ENCODE data around the gene ASMT. TPM values are rescaled to one million over a fixed set of nuclear protein-coding genes. Genes with fewer than 3 reads are reported as not detected.

The ASMT gene
- total RNA-seq, 4 donors from 2014 or later = not detected

DNA sequence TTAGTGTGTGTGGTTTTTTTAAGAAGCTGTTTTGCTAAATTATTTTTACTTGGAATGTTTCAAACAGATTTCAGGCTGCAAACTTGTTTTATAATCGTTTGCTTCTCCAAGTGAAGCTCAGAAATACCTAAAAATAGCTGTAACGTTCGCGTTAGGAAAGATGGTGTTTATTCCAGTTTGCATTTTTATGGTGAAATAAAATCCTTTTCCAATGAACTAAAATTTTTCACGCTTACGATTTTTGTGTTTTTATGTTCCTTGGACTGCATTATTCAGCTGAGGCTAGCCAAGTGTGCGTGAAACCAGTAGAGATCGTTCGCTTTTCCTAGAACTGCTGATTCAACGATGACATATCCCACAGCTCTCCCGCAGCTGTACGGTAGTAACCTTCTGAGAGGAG, 12.6 kb upstream of the ASMT start:
- no peaks in the 10 kb centered on the region for H3K27me3 ChIP-seq
- no peaks in the 10 kb centered on the region for H3K9me3 ChIP-seq
- H3K4me3 ChIP-seq = no peak overlapping the region
- H3K4me1 ChIP-seq = no peaks in the 10 kb centered on the region
- H3K36me3 ChIP-seq = peaks cover 0 to 55% (median 27%) of the 10 kb centered on the region in 4 donors
- intact Hi-C loops (cut with DNase I; ENCODE audit: low total_unique reads) = no loop called here
- DNase-seq = no peak
- WGBS, 2 donors (ENCODE audit: low coverage in 1 of 2) = 90 to 98% methylated on average over 9 to 12 of the region's 12 CpGs
- TF ChIP-seq POLR2AphosphoS5 (IDR thresholded peaks at IDR 0.05) (no peak), POLR2A (IDR thresholded peaks at IDR 0.05) (no peak), EP300 (IDR thresholded peaks at IDR 0.05; ENCODE audit: low read depth) (no peak)
- TF ChIP-seq, protein P1, sequence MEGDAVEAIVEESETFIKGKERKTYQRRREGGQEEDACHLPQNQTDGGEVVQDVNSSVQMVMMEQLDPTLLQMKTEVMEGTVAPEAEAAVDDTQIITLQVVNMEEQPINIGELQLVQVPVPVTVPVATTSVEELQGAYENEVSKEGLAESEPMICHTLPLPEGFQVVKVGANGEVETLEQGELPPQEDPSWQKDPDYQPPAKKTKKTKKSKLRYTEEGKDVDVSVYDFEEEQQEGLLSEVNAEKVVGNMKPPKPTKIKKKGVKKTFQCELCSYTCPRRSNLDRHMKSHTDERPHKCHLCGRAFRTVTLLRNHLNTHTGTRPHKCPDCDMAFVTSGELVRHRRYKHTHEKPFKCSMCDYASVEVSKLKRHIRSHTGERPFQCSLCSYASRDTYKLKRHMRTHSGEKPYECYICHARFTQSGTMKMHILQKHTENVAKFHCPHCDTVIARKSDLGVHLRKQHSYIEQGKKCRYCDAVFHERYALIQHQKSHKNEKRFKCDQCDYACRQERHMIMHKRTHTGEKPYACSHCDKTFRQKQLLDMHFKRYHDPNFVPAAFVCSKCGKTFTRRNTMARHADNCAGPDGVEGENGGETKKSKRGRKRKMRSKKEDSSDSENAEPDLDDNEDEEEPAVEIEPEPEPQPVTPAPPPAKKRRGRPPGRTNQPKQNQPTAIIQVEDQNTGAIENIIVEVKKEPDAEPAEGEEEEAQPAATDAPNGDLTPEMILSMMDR (IDR thresholded peaks at IDR 0.05) = no peak
- in situ Hi-C loops (cut with MboI; ENCODE audit: low pct_ligation_motif_present in 1 of 4, low pct_unique_long_range_greater_than_20kb in 1 of 4, low sequenced_read_pairs in 3 of 4) = no loop called here
- no peak overlapping the region for H3K27ac ChIP-seq

DNA sequence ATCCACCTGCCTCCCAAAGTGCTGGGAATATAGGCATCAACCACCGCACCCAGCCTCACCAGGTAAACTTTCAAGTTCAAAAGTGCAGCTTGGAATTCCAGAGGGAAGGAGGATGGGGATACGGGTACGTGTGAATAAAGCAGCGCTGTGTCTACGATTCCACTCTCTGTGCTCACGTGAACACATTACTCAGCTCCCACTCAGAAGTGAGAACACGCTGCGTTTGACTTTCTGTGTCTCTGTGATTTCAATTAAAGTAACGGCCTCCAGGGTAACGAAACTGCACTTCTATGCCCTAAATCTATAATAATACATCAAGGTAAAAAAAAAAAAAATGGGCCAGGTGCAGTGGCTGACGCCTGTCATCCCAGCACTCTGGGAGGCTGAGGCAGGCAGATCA, 8.4 kb upstream of the ASMT start:
- WGBS, 2 donors (ENCODE audit: low coverage in 1 of 2) = 95 to 97% methylated on average over 10 to 11 of the region's 11 CpGs
- DNase-seq = no peak
- TF ChIP-seq, protein P1 (IDR thresholded peaks at IDR 0.05) = no peak
- no peak for TF ChIP-seq POLR2AphosphoS5 (IDR thresholded peaks at IDR 0.05)
- no peak for TF ChIP-seq EP300 (IDR thresholded peaks at IDR 0.05; ENCODE audit: low read depth)
- no peak for TF ChIP-seq POLR2A (IDR thresholded peaks at IDR 0.05)
- no peak overlapping the region for H3K27ac ChIP-seq
- no peak overlapping the region for H3K4me3 ChIP-seq
- in situ Hi-C loops (cut with MboI; ENCODE audit: low pct_ligation_motif_present in 1 of 4, low pct_unique_long_range_greater_than_20kb in 1 of 4, low sequenced_read_pairs in 3 of 4) (no loop called here), intact Hi-C loops (cut with DNase I; ENCODE audit: low total_unique reads) (no loop called here)
- peaks cover 0 to 15% (median 6%) of the 10 kb centered on the region in 4 donors for H3K36me3 ChIP-seq
- no peaks in the 10 kb centered on the region for H3K4me1 ChIP-seq
- no peaks in the 10 kb centered on the region for H3K9me3 ChIP-seq
- no peaks in the 10 kb centered on the region for H3K27me3 ChIP-seq

DNA sequence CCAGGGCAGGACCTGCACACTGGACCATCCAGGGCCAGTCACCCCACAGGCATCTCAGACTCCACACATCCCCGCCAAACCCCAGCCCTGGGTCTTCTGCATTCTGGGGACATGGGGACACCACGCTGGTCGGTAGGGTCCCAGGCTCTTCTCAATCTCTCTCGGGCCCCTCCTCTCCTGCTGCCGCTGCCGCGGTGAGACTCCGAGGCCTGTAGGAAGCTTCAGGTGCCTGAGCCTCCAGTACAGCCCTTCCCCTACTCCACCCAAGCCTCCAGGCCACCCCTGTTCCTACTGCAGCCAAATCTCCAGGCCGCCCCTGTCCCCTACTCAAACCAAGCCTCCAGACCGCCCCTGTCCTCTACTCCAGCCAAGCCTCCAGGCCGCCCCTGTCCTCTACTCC, 5.5 kb upstream of the ASMT start:
- Histone ChIP-seq H3K4me3 (no peak overlapping the region), H3K9me3 (no peaks in the 10 kb centered on the region), H3K27ac (no peak overlapping the region), H3K36me3 (no peaks in the 10 kb centered on the region), H3K4me1 (no peaks in the 10 kb centered on the region), H3K27me3 (no peaks in the 10 kb centered on the region)
- intact Hi-C loops (cut with DNase I; ENCODE audit: low total_unique reads) = no loop called here
- TF ChIP-seq, protein P1 (IDR thresholded peaks at IDR 0.05) = no peak
- no peak for TF ChIP-seq POLR2A (IDR thresholded peaks at IDR 0.05)
- TF ChIP-seq POLR2AphosphoS5 (IDR thresholded peaks at IDR 0.05) = no peak
- no peak for TF ChIP-seq EP300 (IDR thresholded peaks at IDR 0.05; ENCODE audit: low read depth)
- in situ Hi-C loops (cut with MboI; ENCODE audit: low pct_ligation_motif_present in 1 of 4, low pct_unique_long_range_greater_than_20kb in 1 of 4, low sequenced_read_pairs in 3 of 4) = no loop called here
- WGBS, 2 donors (ENCODE audit: low coverage in 1 of 2) = 92 to 93% methylated on average over 2 to 10 of the region's 11 CpGs
- no peak for DNase-seq

DNA sequence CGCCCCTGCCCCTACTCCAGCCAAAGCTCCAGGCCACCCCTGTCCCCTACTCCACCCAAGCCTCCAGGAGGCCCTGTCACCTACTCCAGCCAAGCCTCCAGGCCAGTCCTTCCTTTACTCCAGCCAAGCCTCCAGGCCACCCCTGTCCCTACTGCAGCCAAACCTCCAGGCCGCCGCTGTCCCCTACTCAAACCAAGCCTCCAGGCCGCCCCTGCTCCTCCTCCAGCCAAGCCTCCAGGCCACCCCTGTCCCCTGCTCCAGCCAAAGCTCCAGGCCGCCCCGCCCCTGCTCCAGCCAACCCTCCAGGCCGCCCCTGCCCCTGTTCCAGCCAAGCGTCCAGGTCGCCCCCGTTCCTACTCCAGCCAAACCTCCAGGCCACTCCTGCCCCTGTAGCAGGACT, 5.1 kb upstream of the ASMT start:
- Histone ChIP-seq H3K27me3 (no peaks in the 10 kb centered on the region), H3K36me3 (no peaks in the 10 kb centered on the region), H3K9me3 (no peaks in the 10 kb centered on the region), H3K4me1 (no peaks in the 10 kb centered on the region), H3K4me3 (no peak overlapping the region), H3K27ac (no peak overlapping the region)
- no peak for TF ChIP-seq POLR2A (IDR thresholded peaks at IDR 0.05)
- TF ChIP-seq, protein P1 (IDR thresholded peaks at IDR 0.05) = no peak
- no peak for TF ChIP-seq EP300 (IDR thresholded peaks at IDR 0.05; ENCODE audit: low read depth)
- no peak for TF ChIP-seq POLR2AphosphoS5 (IDR thresholded peaks at IDR 0.05)
- intact Hi-C loops (cut with DNase I; ENCODE audit: low total_unique reads) = no loop called here
- in situ Hi-C loops (cut with MboI; ENCODE audit: low pct_ligation_motif_present in 1 of 4, low pct_unique_long_range_greater_than_20kb in 1 of 4, low sequenced_read_pairs in 3 of 4) = no loop called here
- WGBS, 2 donors (ENCODE audit: low coverage in 1 of 2) = 50 to 87% methylated on average over 1 to 10 of the region's 10 CpGs
- DNase-seq = no peak

Measured in transverse colon (tissue), 4 donors.